HG03039 (cell line): Measurements from ENCODE around the gene CCDC3.

Experiments used
- ATAC-seq: cut with Tn5 transposase; IDR thresholded peaks from one replicate; pipeline ENCODE4 v1.9.1; 2021; ENCODE audit warnings: mild to moderate bottlenecking, moderate library complexity; ENCODE audit not compliant: unreplicated experiment

Gene CCDC3

GRCh38 chr10:12846718-12847117, 154.8 kb downstream of the CCDC3 start:
- no peak for ATAC-seq
